ENCODE results near the gene KCNQ1.

The KCNQ1 gene

DNA sequence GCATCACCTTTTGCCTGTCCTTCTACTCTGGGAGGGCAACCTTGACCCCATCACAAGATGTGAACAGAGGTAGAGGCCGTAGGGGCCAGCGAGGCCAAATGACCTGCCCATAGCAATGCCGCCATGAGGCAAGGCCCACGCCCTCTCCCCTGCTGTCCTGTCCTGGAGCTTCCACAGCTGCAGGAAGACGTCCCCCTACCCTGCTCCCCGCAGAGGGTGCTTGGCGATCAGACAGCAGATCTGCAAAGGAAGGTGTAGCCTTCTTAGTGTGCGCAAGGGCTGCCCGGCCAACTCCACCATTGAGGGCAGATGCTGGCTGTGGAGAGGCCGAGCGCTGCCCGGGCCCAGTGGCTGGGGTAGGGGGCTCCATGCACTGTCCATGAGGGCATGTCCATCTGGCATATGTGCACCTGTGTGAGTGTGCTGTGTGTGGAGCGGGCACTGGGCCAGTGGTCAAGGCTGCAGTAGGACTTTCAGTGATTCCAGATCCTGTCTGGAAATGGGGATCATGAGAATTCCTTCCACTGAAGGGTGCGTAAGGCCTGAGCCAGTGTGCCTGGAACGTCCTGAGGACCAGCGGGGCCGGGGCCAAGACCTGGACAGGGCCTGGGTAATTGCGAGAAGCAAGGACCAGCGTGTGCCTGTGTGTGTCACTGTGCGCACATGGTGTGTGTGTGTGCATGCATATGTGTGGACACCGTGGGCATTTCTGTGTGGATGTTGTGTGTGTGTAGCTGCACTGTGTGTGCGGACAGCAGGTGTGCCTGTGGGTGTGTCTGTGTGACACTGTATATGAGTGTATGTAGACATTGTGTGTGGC, 11.5 kb upstream of the KCNQ1 start:
- H3K4me3 ChIP-seq (ENCODE audit: low read depth, low read length) = no peak overlapping the region
- no peak for TF ChIP-seq CTCF (IDR thresholded peaks at IDR 0.05; ENCODE audit: borderline replicate concordance, insufficient read depth, low read depth, low read length)

GRCh38 chr11:2434008-2434407, 10.8 kb upstream of the KCNQ1 start:
- H3K4me3 ChIP-seq (ENCODE audit: low read depth, low read length) = no peak overlapping the region
- no peak for TF ChIP-seq CTCF (IDR thresholded peaks at IDR 0.05; ENCODE audit: borderline replicate concordance, insufficient read depth, low read depth, low read length)

GRCh38 chr11:2434506-2435255, 10.1 kb upstream of the KCNQ1 start:
- no peak overlapping the region for H3K4me3 ChIP-seq (ENCODE audit: low read depth, low read length)
- TF ChIP-seq CTCF (IDR thresholded peaks at IDR 0.05; ENCODE audit: borderline replicate concordance, insufficient read depth, low read depth, low read length) = no peak

GRCh38 chr11:2435288-2436012, 9.4 kb upstream of the KCNQ1 start:
- TF ChIP-seq CTCF (IDR thresholded peaks at IDR 0.05; ENCODE audit: borderline replicate concordance, insufficient read depth, low read depth, low read length) = no peak
- H3K4me3 ChIP-seq (ENCODE audit: low read depth, low read length) = no peak overlapping the region

DNA sequence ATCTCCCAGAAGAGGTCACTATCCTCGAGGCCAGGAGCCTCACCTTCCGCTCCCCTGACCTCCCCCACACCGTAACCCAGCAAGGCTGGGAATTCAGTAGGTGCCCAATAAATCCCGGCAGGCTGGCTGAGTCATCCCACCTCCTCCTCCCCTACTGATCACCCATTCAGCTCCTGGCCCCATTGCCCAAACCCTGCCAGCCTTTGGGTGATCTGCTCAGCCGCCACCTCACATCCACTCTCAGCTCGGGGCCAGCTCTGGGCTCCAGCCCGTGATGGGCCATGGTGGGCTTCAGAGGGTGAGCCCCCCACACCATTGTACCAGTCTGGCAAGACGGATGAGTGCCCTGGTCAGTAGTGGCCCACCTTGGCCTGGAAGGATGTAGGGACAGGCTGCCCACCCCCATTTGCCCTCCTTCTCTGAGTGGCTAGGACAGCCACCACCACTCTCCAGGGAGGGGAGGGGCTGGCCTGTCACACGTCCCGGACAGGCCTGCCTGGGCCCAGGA, 8.7 kb upstream of the KCNQ1 start:
- no peak for TF ChIP-seq CTCF (IDR thresholded peaks at IDR 0.05; ENCODE audit: borderline replicate concordance, insufficient read depth, low read depth, low read length)

DNA sequence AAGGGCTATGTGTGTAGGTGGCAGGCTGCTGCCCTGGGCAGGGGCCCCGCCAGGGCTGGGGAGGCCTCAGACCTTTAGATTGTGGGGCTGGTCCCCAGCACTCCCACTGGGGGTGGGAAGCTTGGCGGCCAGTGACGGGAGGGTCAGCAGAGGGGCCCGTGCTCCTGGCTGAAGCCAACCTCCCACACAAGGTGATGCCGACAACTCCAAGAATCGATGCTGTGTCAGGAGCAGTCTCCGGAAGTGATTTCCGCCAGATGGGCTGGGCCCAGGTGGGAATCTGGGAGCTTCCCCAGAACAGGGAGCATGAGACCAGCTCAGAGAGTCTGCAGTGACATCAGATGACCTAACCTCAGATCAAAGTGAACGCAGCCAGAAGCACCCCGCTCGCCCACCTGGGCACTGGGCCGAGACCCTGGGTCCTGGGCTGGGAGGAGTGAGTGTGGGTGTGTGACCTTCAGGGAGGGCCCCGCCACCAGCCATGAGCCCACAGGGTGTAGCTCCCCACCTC, 8.2 kb upstream of the KCNQ1 start:
- no peak overlapping the region for H3K4me3 ChIP-seq (ENCODE audit: low read depth, low read length)
- TF ChIP-seq CTCF (IDR thresholded peaks at IDR 0.05; ENCODE audit: borderline replicate concordance, insufficient read depth, low read depth, low read length) = no peak

More for the DNA sequence above, 8.7 kb upstream of the KCNQ1 start:
- no peak overlapping the region for H3K4me3 ChIP-seq (ENCODE audit: low read depth, low read length)

Measured in GM12875 (cell line).